ENCODE data around the gene KLHDC1. TPM values are rescaled to one million over a fixed set of nuclear protein-coding genes. Genes with fewer than 3 reads are reported as not detected.

Gene KLHDC1
- total and polyA plus RNA-seq, 4 donors = 0.65 to 10.0 (median 4.8) TPM

DNA sequence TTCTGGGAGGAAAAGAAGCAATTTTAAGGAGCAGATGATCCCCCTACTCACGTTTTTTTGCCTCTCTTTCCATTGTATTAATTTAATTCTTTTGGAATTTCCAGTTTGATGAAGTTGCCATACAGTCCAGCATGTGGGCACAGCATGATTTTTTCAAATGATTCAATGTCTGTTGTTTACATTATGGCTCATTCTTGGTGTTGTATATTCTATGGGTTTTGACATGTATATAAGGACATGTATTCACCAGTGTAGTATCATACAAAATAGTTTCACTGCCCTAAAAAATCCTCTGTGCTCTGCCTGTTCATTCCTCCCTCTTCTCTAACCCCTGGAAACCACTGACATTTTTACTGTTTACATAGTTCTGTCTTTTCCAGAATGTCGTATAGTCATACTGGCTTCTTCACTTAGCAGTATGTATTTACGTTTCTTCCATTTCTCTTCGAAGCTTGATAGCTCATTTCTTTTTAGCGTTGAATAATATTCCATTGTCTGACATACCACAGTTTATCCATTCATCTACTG lies 61.7 kb downstream of the KLHDC1 start:
- ATAC-seq (ENCODE audit: insufficient read depth, low FRiP score) = no peak
- TF ChIP-seq, protein P1, sequence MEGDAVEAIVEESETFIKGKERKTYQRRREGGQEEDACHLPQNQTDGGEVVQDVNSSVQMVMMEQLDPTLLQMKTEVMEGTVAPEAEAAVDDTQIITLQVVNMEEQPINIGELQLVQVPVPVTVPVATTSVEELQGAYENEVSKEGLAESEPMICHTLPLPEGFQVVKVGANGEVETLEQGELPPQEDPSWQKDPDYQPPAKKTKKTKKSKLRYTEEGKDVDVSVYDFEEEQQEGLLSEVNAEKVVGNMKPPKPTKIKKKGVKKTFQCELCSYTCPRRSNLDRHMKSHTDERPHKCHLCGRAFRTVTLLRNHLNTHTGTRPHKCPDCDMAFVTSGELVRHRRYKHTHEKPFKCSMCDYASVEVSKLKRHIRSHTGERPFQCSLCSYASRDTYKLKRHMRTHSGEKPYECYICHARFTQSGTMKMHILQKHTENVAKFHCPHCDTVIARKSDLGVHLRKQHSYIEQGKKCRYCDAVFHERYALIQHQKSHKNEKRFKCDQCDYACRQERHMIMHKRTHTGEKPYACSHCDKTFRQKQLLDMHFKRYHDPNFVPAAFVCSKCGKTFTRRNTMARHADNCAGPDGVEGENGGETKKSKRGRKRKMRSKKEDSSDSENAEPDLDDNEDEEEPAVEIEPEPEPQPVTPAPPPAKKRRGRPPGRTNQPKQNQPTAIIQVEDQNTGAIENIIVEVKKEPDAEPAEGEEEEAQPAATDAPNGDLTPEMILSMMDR (IDR thresholded peaks at IDR 0.05; ENCODE audit: control extremely low read depth, extremely low read depth) = no peak

DNA sequence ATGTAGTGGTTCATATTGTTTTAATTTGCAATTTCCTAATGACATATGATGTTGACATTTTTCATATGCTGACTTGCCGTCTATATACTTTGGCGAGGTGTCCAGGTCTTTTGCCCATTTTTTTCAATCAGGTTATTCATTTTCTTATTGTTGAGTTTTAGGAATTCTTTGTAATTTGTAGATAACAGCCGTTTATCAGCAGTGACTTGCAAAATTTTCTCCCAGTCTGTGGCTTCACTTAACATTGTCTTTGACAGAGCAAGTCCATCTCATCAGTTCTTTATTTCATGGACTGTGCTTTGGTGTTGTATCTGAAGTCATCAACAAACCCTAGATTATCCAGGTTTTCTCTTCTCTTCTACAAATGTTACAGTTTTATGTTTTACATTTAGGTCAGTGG lies 62.5 kb downstream of the KLHDC1 start:
- DNase-seq = no peak
- H3K9ac ChIP-seq (ENCODE audit: insufficient read depth in 1 of 2, low read length in 2 of 2) = no peak overlapping the region
- H3K27me3 ChIP-seq (ENCODE audit: control insufficient read depth in 3 of 3, insufficient read depth in 3 of 3, low read length in 2 of 3) = no peaks in the 10 kb centered on the region
- H3K36me3 ChIP-seq (ENCODE audit: control insufficient read depth in 4 of 4, insufficient read depth in 4 of 4, low read length in 4 of 4) = no peaks in the 10 kb centered on the region
- 74 to 78% methylated on average over 3 of the region's 3 CpGs for WGBS, 2 donors
- no peaks in the 10 kb centered on the region for H3K9me3 ChIP-seq (ENCODE audit: control insufficient read depth in 4 of 4, insufficient read depth in 3 of 4, low read length in 3 of 4)
- no peak overlapping the region for H3K4me3 ChIP-seq
- H3K27ac ChIP-seq (ENCODE audit: low read depth in 1 of 2, low read length in 1 of 2) = no peak overlapping the region
- TF ChIP-seq, protein P1 (IDR thresholded peaks at IDR 0.05; ENCODE audit: control extremely low read depth, extremely low read depth) = no peak
- no peaks in the 10 kb centered on the region for H3K4me1 ChIP-seq (ENCODE audit: control insufficient read depth in 5 of 5, insufficient read depth in 5 of 5, low read length in 5 of 5)
- ATAC-seq (ENCODE audit: insufficient read depth, low FRiP score) = no peak

More for the DNA sequence above, 61.7 kb downstream of the KLHDC1 start:
- WGBS, 2 donors = 82 to 91% methylated on average over 5 of the region's 5 CpGs
- Histone ChIP-seq H3K9me3 (ENCODE audit: control insufficient read depth in 4 of 4, insufficient read depth in 3 of 4, low read length in 3 of 4) (no peaks in the 10 kb centered on the region), H3K27me3 (ENCODE audit: control insufficient read depth in 3 of 3, insufficient read depth in 3 of 3, low read length in 2 of 3) (no peaks in the 10 kb centered on the region), H3K36me3 (ENCODE audit: control insufficient read depth in 4 of 4, insufficient read depth in 4 of 4, low read length in 4 of 4) (no peaks in the 10 kb centered on the region), H3K9ac (ENCODE audit: insufficient read depth in 1 of 2, low read length in 2 of 2) (no peak overlapping the region), H3K27ac (ENCODE audit: low read depth in 1 of 2, low read length in 1 of 2) (no peak overlapping the region), H3K4me1 (ENCODE audit: control insufficient read depth in 5 of 5, insufficient read depth in 5 of 5, low read length in 5 of 5) (no peaks in the 10 kb centered on the region), H3K4me3 (no peak overlapping the region)
- DNase-seq = no peak

DNA sequence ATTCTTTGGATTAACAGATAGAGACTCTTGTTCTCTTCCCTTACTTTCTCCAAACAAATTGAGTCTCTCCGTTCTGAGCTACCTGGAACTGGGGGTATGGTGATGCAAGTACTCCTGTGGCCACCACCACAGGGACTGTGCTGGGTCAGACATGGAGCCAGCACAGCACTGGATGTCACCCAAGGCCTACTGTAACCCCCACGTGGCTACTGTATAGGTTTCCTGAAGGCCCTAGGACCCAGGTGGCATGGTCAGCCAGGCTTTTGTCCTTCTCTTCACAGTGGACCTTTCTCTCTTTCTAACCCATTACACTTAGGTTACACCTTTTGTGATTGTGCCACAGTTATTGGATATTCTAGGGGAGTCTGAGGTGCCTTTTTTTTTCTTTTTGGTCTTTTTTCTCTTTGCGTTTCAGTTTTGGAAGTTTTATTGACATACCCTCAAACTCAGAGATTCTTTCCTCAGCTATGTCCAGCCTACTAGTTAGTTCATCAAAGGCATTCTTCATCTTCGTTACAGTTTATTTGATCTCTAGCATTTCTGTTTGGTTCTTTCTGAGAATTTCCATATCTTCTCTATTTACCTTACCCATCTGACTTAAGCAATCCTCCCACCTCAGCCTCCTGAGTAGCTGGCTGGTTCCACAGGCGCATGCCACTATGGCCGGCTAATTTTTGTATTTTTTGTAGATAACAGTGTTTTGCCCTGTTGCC lies 69.1 kb downstream of the KLHDC1 start:
- no peak overlapping the region for H3K4me3 ChIP-seq
- TF ChIP-seq, protein P1 (IDR thresholded peaks at IDR 0.05; ENCODE audit: control extremely low read depth, extremely low read depth) = no peak
- no peaks in the 10 kb centered on the region for H3K36me3 ChIP-seq (ENCODE audit: control insufficient read depth in 4 of 4, insufficient read depth in 4 of 4, low read length in 4 of 4)
- ATAC-seq (ENCODE audit: insufficient read depth, low FRiP score) (no peak), DNase-seq (no peak)
- H3K27me3 ChIP-seq (ENCODE audit: control insufficient read depth in 3 of 3, insufficient read depth in 3 of 3, low read length in 2 of 3) = no peaks in the 10 kb centered on the region
- H3K9me3 ChIP-seq (ENCODE audit: control insufficient read depth in 4 of 4, insufficient read depth in 3 of 4, low read length in 3 of 4) = no peaks in the 10 kb centered on the region
- H3K27ac ChIP-seq (ENCODE audit: low read depth in 1 of 2, low read length in 1 of 2) = no peak overlapping the region
- no peak overlapping the region for H3K9ac ChIP-seq (ENCODE audit: insufficient read depth in 1 of 2, low read length in 2 of 2)
- peaks cover 1 to 5% (median 3%) of the 10 kb centered on the region in 5 donors for H3K4me1 ChIP-seq (ENCODE audit: control insufficient read depth in 5 of 5, insufficient read depth in 5 of 5, low read length in 5 of 5)
- WGBS, 2 donors = 82 to 93% methylated on average over 6 of the region's 6 CpGs
